ENCODE measurements around the gene GP1BB.

GP1BB gene

DNA sequence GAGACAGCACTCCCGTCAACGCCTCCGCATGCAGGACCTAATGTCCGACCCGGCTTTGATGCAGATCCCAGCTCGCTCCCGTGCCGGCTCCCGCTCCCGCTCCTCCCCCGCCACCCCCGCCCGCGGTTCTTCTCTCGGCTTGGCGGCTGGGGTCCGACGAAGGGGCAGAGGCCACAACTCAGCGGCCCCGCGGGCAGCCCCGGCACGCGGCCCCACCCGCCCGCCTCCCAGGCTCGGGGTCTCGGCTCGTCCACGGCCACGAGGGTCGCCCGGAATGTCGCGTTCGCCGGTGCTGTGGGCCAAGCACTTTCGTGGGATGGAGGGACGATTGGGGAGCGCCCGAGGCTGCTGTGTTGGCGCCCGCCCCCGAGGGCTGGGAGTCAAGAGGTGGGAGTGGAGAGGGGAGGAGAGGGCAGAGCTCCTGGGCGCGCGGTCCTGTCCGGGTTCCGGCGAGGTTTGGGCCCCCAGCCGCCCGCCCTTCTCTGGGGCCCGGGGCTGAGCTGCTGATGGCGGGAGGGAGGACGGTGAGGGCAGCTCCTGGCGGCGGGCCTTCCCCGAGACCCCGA, 31.9 kb downstream of the GP1BB start:
- Histone ChIP-seq H3K27me3 (ENCODE audit: low read depth, low read length) (peaks cover 4% of the 10 kb centered on the region; the same call in 1 of the 2 replicates), H3K4me1 (ENCODE audit: low read length) (peaks cover 5% of the 10 kb centered on the region), H2AFZ (ENCODE audit: low read depth, low read length) (no peak overlapping the region), H3K9me3 (ENCODE audit: insufficient read depth, low read length) (no peaks in the 10 kb centered on the region), H3K27ac (ENCODE audit: low read length) (no peak overlapping the region), H3K9ac (ENCODE audit: low read length) (no peak overlapping the region), H4K20me1 (ENCODE audit: insufficient read depth, low read length) (no peaks in the 10 kb centered on the region), H3K79me2 (ENCODE audit: low read length) (no peaks in the 10 kb centered on the region), H3K4me3 (ENCODE audit: low read length) (no peak overlapping the region), H3K4me2 (ENCODE audit: low read length) (no peak overlapping the region), H3K36me3 (replicated peaks; ENCODE audit: low read depth, low read length) (no peaks in the 10 kb centered on the region)
- no peak for TF ChIP-seq EZH2phosphoT487 (IDR thresholded peaks at IDR 0.05; ENCODE audit: low read depth)
- TF ChIP-seq, protein P1, sequence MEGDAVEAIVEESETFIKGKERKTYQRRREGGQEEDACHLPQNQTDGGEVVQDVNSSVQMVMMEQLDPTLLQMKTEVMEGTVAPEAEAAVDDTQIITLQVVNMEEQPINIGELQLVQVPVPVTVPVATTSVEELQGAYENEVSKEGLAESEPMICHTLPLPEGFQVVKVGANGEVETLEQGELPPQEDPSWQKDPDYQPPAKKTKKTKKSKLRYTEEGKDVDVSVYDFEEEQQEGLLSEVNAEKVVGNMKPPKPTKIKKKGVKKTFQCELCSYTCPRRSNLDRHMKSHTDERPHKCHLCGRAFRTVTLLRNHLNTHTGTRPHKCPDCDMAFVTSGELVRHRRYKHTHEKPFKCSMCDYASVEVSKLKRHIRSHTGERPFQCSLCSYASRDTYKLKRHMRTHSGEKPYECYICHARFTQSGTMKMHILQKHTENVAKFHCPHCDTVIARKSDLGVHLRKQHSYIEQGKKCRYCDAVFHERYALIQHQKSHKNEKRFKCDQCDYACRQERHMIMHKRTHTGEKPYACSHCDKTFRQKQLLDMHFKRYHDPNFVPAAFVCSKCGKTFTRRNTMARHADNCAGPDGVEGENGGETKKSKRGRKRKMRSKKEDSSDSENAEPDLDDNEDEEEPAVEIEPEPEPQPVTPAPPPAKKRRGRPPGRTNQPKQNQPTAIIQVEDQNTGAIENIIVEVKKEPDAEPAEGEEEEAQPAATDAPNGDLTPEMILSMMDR (IDR thresholded peaks at IDR 0.05; ENCODE audit: low read depth, low read length), result no peak

DNA sequence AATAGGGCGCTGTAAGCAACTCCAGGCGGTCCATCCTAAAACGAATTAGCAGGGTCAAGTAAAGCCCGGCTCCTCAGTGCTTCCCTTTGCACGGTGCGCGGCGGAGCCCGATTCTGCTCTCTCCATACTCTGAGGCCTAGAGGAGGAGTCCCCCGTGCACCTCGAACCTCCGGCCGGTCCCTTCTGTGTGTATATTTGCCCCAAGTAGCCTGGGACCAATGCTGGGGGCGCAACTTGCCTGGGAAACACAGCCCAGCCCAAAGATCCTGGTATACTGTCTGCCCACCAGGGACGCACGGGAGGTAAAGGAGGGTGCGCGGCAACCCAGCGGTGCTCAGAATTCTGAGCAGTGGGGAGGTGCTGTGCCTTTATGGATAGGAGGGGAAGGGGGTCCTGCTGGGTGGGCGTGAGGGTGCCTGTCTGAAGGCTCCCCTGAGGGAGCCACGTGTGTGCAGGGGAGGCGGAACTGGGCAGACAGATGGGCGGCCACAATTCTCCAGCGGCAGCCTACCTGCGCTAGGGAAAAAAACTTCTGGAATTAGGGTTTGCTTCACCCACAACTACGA, 32.5 kb downstream of the GP1BB start:
- peaks cover 4% of the 10 kb centered on the region; the same call in 1 of the 2 replicates for H3K27me3 ChIP-seq (ENCODE audit: low read depth, low read length)
- H3K4me2 ChIP-seq (ENCODE audit: low read length), result no peak overlapping the region
- TF ChIP-seq, protein P1 (IDR thresholded peaks at IDR 0.05; ENCODE audit: low read depth, low read length), result no peak
- no peak for TF ChIP-seq EZH2phosphoT487 (IDR thresholded peaks at IDR 0.05; ENCODE audit: low read depth)
- H3K79me2 ChIP-seq (ENCODE audit: low read length), result no peaks in the 10 kb centered on the region
- H3K4me1 ChIP-seq (ENCODE audit: low read length), result peaks cover 5% of the 10 kb centered on the region
- no peaks in the 10 kb centered on the region for H4K20me1 ChIP-seq (ENCODE audit: insufficient read depth, low read length)
- no peaks in the 10 kb centered on the region for H3K36me3 ChIP-seq (replicated peaks; ENCODE audit: low read depth, low read length)
- no peak overlapping the region for H3K9ac ChIP-seq (ENCODE audit: low read length)
- H3K9me3 ChIP-seq (ENCODE audit: insufficient read depth, low read length), result no peaks in the 10 kb centered on the region
- H2AFZ ChIP-seq (ENCODE audit: low read depth, low read length), result no peak overlapping the region
- no peak overlapping the region for H3K27ac ChIP-seq (ENCODE audit: low read length)
- no peak overlapping the region for H3K4me3 ChIP-seq (ENCODE audit: low read length)

DNA sequence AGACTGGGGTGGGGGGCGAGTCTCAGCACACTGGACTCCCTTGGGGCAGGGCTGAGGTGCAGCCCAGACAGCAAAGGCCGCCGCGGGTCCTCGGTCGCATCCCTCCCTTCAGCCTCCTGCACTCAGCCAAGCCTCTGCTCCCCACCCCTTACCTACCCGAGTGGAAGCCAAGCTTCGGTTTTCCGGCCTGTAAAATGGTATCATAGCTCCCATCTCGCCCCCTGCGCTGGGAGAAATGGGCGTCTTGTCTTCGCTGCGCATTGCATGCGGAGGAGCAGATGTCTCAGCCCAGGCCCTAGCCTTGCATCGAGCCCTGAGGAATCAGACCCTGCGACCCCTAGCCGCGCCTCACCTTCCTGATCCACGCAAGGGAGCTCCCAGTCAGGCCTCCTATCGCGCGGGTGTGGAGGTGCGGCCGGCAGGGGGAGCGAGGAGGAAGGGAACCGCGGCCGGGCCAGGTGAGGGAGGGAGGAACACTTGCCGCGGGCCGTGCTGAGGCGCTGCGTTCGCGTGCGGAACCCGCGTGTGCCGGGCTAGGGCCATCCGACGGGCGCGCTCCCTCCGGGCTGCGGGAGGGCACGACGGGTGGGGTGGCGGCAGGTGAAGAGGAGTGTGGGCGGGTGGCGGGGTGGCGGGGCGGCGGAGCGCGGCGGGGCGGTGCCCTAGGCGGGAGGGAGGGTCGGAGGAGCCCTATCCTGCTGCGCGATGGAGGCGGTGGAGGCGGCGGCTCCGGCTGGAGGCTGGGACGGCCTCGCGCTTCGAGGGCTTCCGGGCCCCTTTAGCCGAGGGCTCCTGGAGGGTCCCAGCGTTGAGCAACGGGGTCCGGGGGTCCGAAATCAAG, 33.2 kb downstream of the GP1BB start:
- Histone ChIP-seq H3K36me3 (replicated peaks; ENCODE audit: low read depth, low read length) (no peaks in the 10 kb centered on the region), H3K4me1 (ENCODE audit: low read length) (peaks cover 5% of the 10 kb centered on the region), H3K9me3 (ENCODE audit: insufficient read depth, low read length) (no peaks in the 10 kb centered on the region), H3K27ac (ENCODE audit: low read length) (no peak overlapping the region), H3K27me3 (ENCODE audit: low read depth, low read length) (no peaks in the 10 kb centered on the region), H3K79me2 (ENCODE audit: low read length) (no peaks in the 10 kb centered on the region), H4K20me1 (ENCODE audit: insufficient read depth, low read length) (no peaks in the 10 kb centered on the region), H2AFZ (ENCODE audit: low read depth, low read length) (no peak overlapping the region; the same call in 1 of the 2 replicates), H3K4me3 (ENCODE audit: low read length) (peak overlapping the region; percentile 71), H3K9ac (ENCODE audit: low read length) (no peak overlapping the region), H3K4me2 (ENCODE audit: low read length) (peak overlapping the region; percentile 56)
- TF ChIP-seq EZH2phosphoT487 (IDR thresholded peaks at IDR 0.05; ENCODE audit: low read depth), result no peak
- TF ChIP-seq, protein P1 (IDR thresholded peaks at IDR 0.05; ENCODE audit: low read depth, low read length), result peak; percentile 53

Data from OCI-LY3 (cell line).